Mammary microvascular endothelial cell (primary cell): ENCODE results near the gene DPF3. TPM values are rescaled to one million over a fixed set of nuclear protein-coding genes. Genes with fewer than 3 reads are reported as not detected.

Source experiments
- total RNA-seq: library from RNA; depleted of rRNA; stranded (reverse); fragments of >200 nt; gene quantifications from 2 replicates; pipeline ENCODE4 v1.2.3, GENCODE V29; 2015

Gene DPF3
- 7.6 and 8.0 TPM in 2 replicates for total RNA-seq

GRCh38 chr14:72893636-72894322, at the start of gene DPF3:
Gene DPF3 (minus strand): TSS chr14:72894101. CDS start chr14:72894088, 13 bp downstream.

GRCh38 chr14:72926292-72927028, 32.6 kb upstream of the DPF3 start, which contains the start of gene DCAF4:
Gene DCAF4 (plus strand): TSS chr14:72926464. CDS start chr14:72937979, 11,515 bp downstream.

Other genes with a start within 250 kb of the DPF3 start
- gene DCAF4, start 32.4 kb upstream of the DPF3 start, total RNA-seq = 15.7 and 17.1 TPM in 2 replicates
- gene ZFYVE1, start 133.0 kb upstream of the DPF3 start, total RNA-seq = 16.1 and 17.4 TPM in 2 replicates
- 19.9 and 21.6 TPM in 2 replicates for gene RBM25, start 164.4 kb upstream of the DPF3 start, total RNA-seq
- gene PSEN1, start 242.4 kb upstream of the DPF3 start, total RNA-seq = 25.0 and 29.5 TPM in 2 replicates